H1 (cell line): ENCODE data around the gene NR4A3. TPM values are rescaled to one million over a fixed set of nuclear protein-coding genes. Genes with fewer than 3 reads are reported as not detected.

ENCODE experiments used
- CTCF ChIA-PET: fragments of 300-600 bp; sonication (Branson Sonifier 250); formaldehyde crosslinking; loops from one replicate; lab custom pipeline; 2021; ENCODE audit not compliant: partially characterized antibody; lab: Charles Lee
- POLR2A ChIA-PET: fragments of 300-600 bp; sonication (Branson Sonifier 250); formaldehyde crosslinking; loops from one replicate; lab custom pipeline; 2021; ENCODE audit warnings: inconsistent platforms; ENCODE audit not compliant: partially characterized antibody; lab: Charles Lee
- DNase-seq, 2 experiments: peaks; one replicate each; pipeline versions ENCODE4 v3.0.0 to v3.0.0-alpha.2; 2010 to 2022; ENCODE audit warnings: low spot score in 2 of 2, low read depth in 1 of 2, mixed read lengths in 1 of 2
- FAIRE-seq: peaks from 2 replicates; lab custom pipeline; 2011; peaks lifted over from hg19 to GRCh38; lab: Jason Lieb, UNC
- H2AFZ ChIP-seq: 2 replicates; pipeline ENCODE4 v1.8.1; 2012; ENCODE audit warnings: low read length, inconsistent platforms
- H2AK5ac ChIP-seq: 2 replicates; pipeline ENCODE4 v1.6.1; 2013; ENCODE audit warnings: low read depth, low read length
- H2BK120ac ChIP-seq: replicated peaks from 2 replicates; pipeline ENCODE3; 2013; ENCODE audit warnings: low read depth, low read length, inconsistent platforms
- H2BK12ac ChIP-seq: 2 replicates; pipeline ENCODE4 v1.6.1; 2013; ENCODE audit warnings: low read depth, low read length
- H2BK15ac ChIP-seq: 2 replicates; pipeline ENCODE4 v1.6.1; 2013; ENCODE audit warnings: low read length
- H2BK20ac ChIP-seq: 2 replicates; pipeline ENCODE4 v1.6.1; 2013; ENCODE audit warnings: low read length
- H2BK5ac ChIP-seq: 2 replicates; pipeline ENCODE4 v1.6.1; 2013; ENCODE audit warnings: low read depth, low read length
- H3K14ac ChIP-seq: 2 replicates; pipeline ENCODE4 v1.6.1; 2013; ENCODE audit warnings: inconsistent platforms; ENCODE audit not compliant: insufficient read length
- H3K18ac ChIP-seq: 2 replicates; pipeline ENCODE4 v1.6.1; 2013; ENCODE audit warnings: low read length; ENCODE audit errors: extremely low read depth
- H3K23ac ChIP-seq: 2 replicates; pipeline ENCODE4 v1.6.1; 2013; ENCODE audit warnings: inconsistent platforms; ENCODE audit not compliant: insufficient read length
- H3K23me2 ChIP-seq: 2 replicates; pipeline ENCODE4 v1.6.1; 2013; ENCODE audit warnings: low read depth, low read length
- H3K27ac ChIP-seq: 2 replicates; pipeline ENCODE4 v1.6.1; 2011; ENCODE audit warnings: low read depth, low read length, inconsistent platforms
- H3K27me3 ChIP-seq, 4 experiments: replicated peaks in 1 of 4; 1 replicate in 1 of 4; 2 replicates in 3 of 4; pipeline versions ENCODE4 v1.6.1 to v1.8.1; 2011 to 2013; ENCODE audit warnings: low read length in 3 of 4, mild to moderate bottlenecking in 3 of 4, inconsistent platforms in 2 of 4, mixed read lengths in 2 of 4, moderate library complexity in 1 of 4; ENCODE audit not compliant: control insufficient read depth in 3 of 4, insufficient read depth in 3 of 4; ENCODE audit errors: extremely low read depth in 1 of 4
- H3K36me3 ChIP-seq, 4 experiments: 2 replicates each; pipeline versions ENCODE4 v1.6.1 to v1.8.1; 2011 to 2013; ENCODE audit warnings: mild to moderate bottlenecking in 4 of 4, low read length in 3 of 4, moderate library complexity in 2 of 4, control low read depth in 1 of 4, inconsistent platforms in 1 of 4; ENCODE audit not compliant: insufficient read depth in 4 of 4, control insufficient read depth in 2 of 4
- H3K4ac ChIP-seq: replicated peaks from 2 replicates; pipeline ENCODE3; 2013; ENCODE audit warnings: low read length, low read depth, mixed read lengths, inconsistent platforms; ENCODE audit not compliant: insufficient read length
- H3K4me1 ChIP-seq, 4 experiments: replicated peaks in 1 of 4; 1 replicate in 1 of 4; 2 replicates in 3 of 4; pipeline versions ENCODE4 v1.6.1 to v1.8.1; 2011 to 2013; ENCODE audit warnings: low read length in 3 of 4, inconsistent platforms in 2 of 4, mixed read lengths in 1 of 4; ENCODE audit not compliant: insufficient read depth in 4 of 4, control insufficient read depth in 3 of 4
- H3K4me2 ChIP-seq, 2 experiments: 2 replicates each; pipeline versions ENCODE4 v1.6.1 to v1.8.1; 2011 to 2013; ENCODE audit warnings: low read depth in 2 of 2, low read length in 2 of 2, control low read depth in 1 of 2, inconsistent platforms in 1 of 2, mild to moderate bottlenecking in 1 of 2; ENCODE audit not compliant: insufficient read depth in 1 of 2
- H3K4me3 ChIP-seq, 4 experiments: fragments of 200-600, 300-600 bp in 1 of 4; sonication (generic), shearing (Covaris generic), sonication (Bioruptor Twin) in 1 of 4; 2 replicates each; pipeline versions ENCODE4 v1.5.1 to v1.8.1; 2011 to 2016; ENCODE audit warnings: low read length in 4 of 4, low read depth in 3 of 4, control low read depth in 2 of 4, inconsistent platforms in 2 of 4, mild to moderate bottlenecking in 2 of 4, mixed read lengths in 1 of 4, moderate library complexity in 1 of 4; ENCODE audit not compliant: insufficient read depth in 2 of 4; ENCODE audit errors: extremely low read depth in 1 of 4
- H3K56ac ChIP-seq: replicated peaks from 2 replicates; pipeline ENCODE3; 2013; ENCODE audit warnings: low read depth, mild to moderate bottlenecking, mixed read lengths, low read length, inconsistent platforms; ENCODE audit not compliant: insufficient read length
- H3K79me1 ChIP-seq: 2 replicates; pipeline ENCODE4 v1.6.1; 2013; ENCODE audit warnings: low read depth, low read length, control low read depth
- H3K79me2 ChIP-seq, 2 experiments: 2 replicates each; pipeline versions ENCODE4 v1.6.1 to v1.8.1; 2012 to 2013; ENCODE audit warnings: low read length in 2 of 2, mild to moderate bottlenecking in 2 of 2, inconsistent platforms in 1 of 2; ENCODE audit not compliant: insufficient read depth in 2 of 2, control insufficient read depth in 1 of 2
- H3K9ac ChIP-seq, 4 experiments: replicated peaks in 1 of 4; 1 replicate in 1 of 4; 2 replicates in 3 of 4; pipeline versions ENCODE4 v1.6.1 to v1.8.1; 2011 to 2013; ENCODE audit warnings: low read depth in 3 of 4, low read length in 3 of 4, control low read depth in 2 of 4, mild to moderate bottlenecking in 2 of 4, moderate library complexity in 2 of 4, inconsistent platforms in 1 of 4; ENCODE audit errors: extremely low read depth in 1 of 4
- H3K9me3 ChIP-seq, 2 experiments: 2 replicates each; pipeline versions ENCODE4 v1.6.1 to v1.8.1; 2012 to 2013; ENCODE audit warnings: mild to moderate bottlenecking in 2 of 2, moderate library complexity in 2 of 2, control low read depth in 1 of 2, inconsistent platforms in 1 of 2, low read depth in 1 of 2, low read length in 1 of 2, mixed read lengths in 1 of 2; ENCODE audit not compliant: insufficient read depth in 2 of 2
- H4K20me1 ChIP-seq, 2 experiments: replicated peaks in 1 of 2; 2 replicates each; pipeline versions ENCODE3 to v1.8.1; 2011 to 2013; ENCODE audit warnings: inconsistent platforms in 2 of 2, low read length in 2 of 2, mild to moderate bottlenecking in 1 of 2; ENCODE audit not compliant: insufficient read depth in 2 of 2, control insufficient read depth in 1 of 2
- H4K5ac ChIP-seq: 2 replicates; pipeline ENCODE4 v1.6.1; 2013; ENCODE audit warnings: low read length, low read depth, mixed read lengths, inconsistent platforms; ENCODE audit not compliant: insufficient read length
- H4K8ac ChIP-seq: 2 replicates; pipeline ENCODE4 v1.8.0; 2013; ENCODE audit warnings: mild to moderate bottlenecking, moderate library complexity, low read length, inconsistent platforms; ENCODE audit not compliant: insufficient read depth; ENCODE audit errors: extremely low read depth
- H4K91ac ChIP-seq: replicated peaks from 2 replicates; pipeline ENCODE3; 2013; ENCODE audit warnings: low read length, mixed read lengths, inconsistent platforms; ENCODE audit not compliant: insufficient read length
- EP300 ChIP-seq, 2 experiments: IDR thresholded peaks; 1 replicate in 1 of 2; 2 replicates in 1 of 2; pipeline ENCODE4 v1.6.1; 2011 to 2012; ENCODE audit warnings: low read depth in 2 of 2, low read length in 2 of 2, mild to moderate bottlenecking in 2 of 2, borderline replicate concordance in 1 of 2, inconsistent platforms in 1 of 2, moderate library complexity in 1 of 2
- JUN ChIP-seq: IDR thresholded peaks from 2 replicates; pipeline ENCODE4 v1.6.1; 2011; ENCODE audit warnings: low read depth, mild to moderate bottlenecking, improper control_type of control experiment, low read length
- POLR2A ChIP-seq, 2 experiments: IDR thresholded peaks; 1 replicate in 1 of 2; 2 replicates in 1 of 2; pipeline ENCODE4 v1.6.1; 2011; ENCODE audit warnings: low read depth in 2 of 2, low read length in 2 of 2, mild to moderate bottlenecking in 2 of 2; ENCODE audit errors: control extremely low read depth in 1 of 2
- POLR2AphosphoS5 ChIP-seq: IDR thresholded peaks from 2 replicates; pipeline ENCODE4 v1.6.1; 2011; ENCODE audit warnings: low read depth, low read length
- ZNF274 ChIP-seq: IDR thresholded peaks from 2 replicates; pipeline ENCODE4 v1.7.0; 2012; ENCODE audit warnings: low read length, borderline replicate concordance; ENCODE audit errors: extremely low read depth
- WGBS, 2 experiments: shearing (Covaris generic) in 1 of 2; methylation state at CpG; one replicate each; pipeline versions ENCODE4 v1.1.6 to v1.1.7; 2013 to 2015; ENCODE audit warnings: low lambda C conversion rate in 2 of 2, mixed read lengths in 2 of 2, inconsistent platforms in 1 of 2, low coverage in 1 of 2, missing lambda C conversion rate in 1 of 2; ENCODE audit not compliant: insufficient replicate concordance in 2 of 2, insufficient coverage in 1 of 2, insufficient read length in 1 of 2; ENCODE audit errors: extremely low coverage in 1 of 2, missing lambda C conversion rate in 1 of 2; 5-methylcytosine and 5-hydroxymethylcytosine counted together
- polyA plus RNA-seq, 7 experiments: library from polyadenylated mRNA; depleted of rRNA in 3 of 7; stranded (reverse) in 5 of 7; unstranded in 2 of 7; fragments of >200 nt in 5 of 7; fragments of 200-250 nt in 2 of 7; gene quantifications; 1 replicate in 5 of 7; 2 replicates in 1 of 7; 4 replicates in 1 of 7; pipeline versions ENCODE4 v1.2.1 to v1.2.3, GENCODE V29; 2011 to 2013; ENCODE audit warnings: missing spikeins in 2 of 7, mixed read lengths in 2 of 7
- total RNA-seq: library from RNA; stranded (reverse); fragmentation: NEBNext Ultra II Directional; extraction: Animal tissue kit (Norgen Biotek cat#: 25700); gene quantifications from 2 replicates; pipeline ENCODE4 v1.2.1, GENCODE V29; 2021

The NR4A3 gene
- total and polyA plus RNA-seq, 2 of the 8 experiments (the other 6 are each of a cell fraction or from before 2014, with no cell fraction given): 0.05 to 0.30 TPM

DNA sequence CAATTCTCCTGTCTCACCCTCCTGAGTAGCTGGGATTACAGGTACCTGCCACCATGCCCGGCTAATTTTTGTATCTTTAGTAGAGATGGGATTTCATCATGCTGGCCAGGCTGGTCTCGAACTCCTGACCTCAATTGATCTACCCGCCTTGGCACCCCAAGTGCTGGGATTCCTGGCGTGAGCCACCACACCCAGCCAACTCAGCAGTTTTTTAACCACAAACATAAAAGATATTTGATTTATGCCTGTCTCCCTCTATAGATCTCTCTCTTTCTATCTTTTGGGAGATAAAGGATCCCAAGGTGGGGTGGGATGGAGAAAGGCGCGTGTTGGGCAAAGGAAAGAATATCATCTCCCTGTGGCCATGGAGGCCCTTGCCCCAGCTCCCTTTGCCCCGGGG is 26.8 kb downstream of the NR4A3 start:
- no peaks in the 10 kb centered on the region for H3K9me3 ChIP-seq
- H4K5ac ChIP-seq: no peak overlapping the region
- no peaks in the 10 kb centered on the region for H3K27me3 ChIP-seq
- FAIRE-seq (no peak), DNase-seq (no peak)
- H2BK12ac ChIP-seq: no peak overlapping the region
- WGBS, 2 experiments: 96% methylated on average over 7 of the region's 7 CpGs; no CpG with 5 or more reads in 1 of the 2 experiments
- no peak overlapping the region for H3K18ac ChIP-seq
- H2AK5ac ChIP-seq: no peak overlapping the region
- no peak overlapping the region for H3K14ac ChIP-seq
- no peak overlapping the region for H3K27ac ChIP-seq
- H3K79me2 ChIP-seq: no peaks in the 10 kb centered on the region
- no peaks in the 10 kb centered on the region for H3K23me2 ChIP-seq
- ChIA-PET CTCF (interaction anchor here (0.7 to 1.5 kb wide), 2 partner anchors 24 to 360 kb away, joined by 3 read pairs; no protein-coding TSS in a partner anchor), POLR2A (interaction anchor here (0.7 kb wide), 1 partner anchor 337 kb away, joined by 3 read pairs; no protein-coding TSS in a partner anchor)
- no peaks in the 10 kb centered on the region for H3K4me1 ChIP-seq
- no peak overlapping the region for H3K4me3 ChIP-seq
- no peak overlapping the region for H4K91ac ChIP-seq
- H3K4me2 ChIP-seq: no peak overlapping the region
- no peak overlapping the region for H2BK5ac ChIP-seq
- H2BK120ac ChIP-seq: no peak overlapping the region
- no peak overlapping the region for H3K23ac ChIP-seq
- H4K20me1 ChIP-seq: no peaks in the 10 kb centered on the region
- no peak overlapping the region for H2BK20ac ChIP-seq
- no peak overlapping the region for H3K4ac ChIP-seq
- TF ChIP-seq POLR2AphosphoS5 (no peak), EP300 (IDR thresholded peaks at IDR 0.05; ENCODE audit: borderline replicate concordance in 1 of 2, low read depth in 2 of 2, low read length in 2 of 2) (no peak), ZNF274 (no peak), JUN (no peak), POLR2A (IDR thresholded peaks at IDR 0.05; ENCODE audit: control extremely low read depth in 1 of 2, low read depth in 2 of 2, low read length in 2 of 2) (no peak)
- no peak overlapping the region for H3K56ac ChIP-seq
- no peak overlapping the region for H2AFZ ChIP-seq
- H2BK15ac ChIP-seq: no peak overlapping the region
- no peak overlapping the region for H3K9ac ChIP-seq
- H3K36me3 ChIP-seq: no peaks in the 10 kb centered on the region
- no peaks in the 10 kb centered on the region for H3K79me1 ChIP-seq
- no peak overlapping the region for H4K8ac ChIP-seq
